Vagina (tissue), 2 donors: Measurements from ENCODE around the gene RAB20. TPM values are rescaled to one million over a fixed set of nuclear protein-coding genes. Genes with fewer than 3 reads are reported as not detected.

ENCODE experiments used
- DNase-seq, 2 donors: peaks; one replicate each; pipeline ENCODE4 v3.0.0-alpha.2; 2017; ENCODE audit errors: extremely low spot score in 2 of 2
- H3K27ac ChIP-seq: fragments of 200-600 bp; sonication (generic); one replicate; pipeline ENCODE4 v1.5.1; 2019
- H3K27me3 ChIP-seq: fragments of 200-600 bp; sonication (generic); one replicate; pipeline ENCODE4 v1.5.1; 2019
- H3K36me3 ChIP-seq, 2 donors: fragments of 200-600 bp; sonication (generic); one replicate each; pipeline ENCODE4 v1.5.1; 2017 to 2019
- H3K4me1 ChIP-seq: fragments of 200-600 bp; sonication (generic); one replicate; pipeline ENCODE4 v1.5.1; 2019
- H3K4me3 ChIP-seq, 2 donors: fragments of 200-600 bp; sonication (generic); 1 replicate in 1 of 2; 2 replicates in 1 of 2; pipeline ENCODE4 v1.5.1; 2016 to 2019
- H3K9me3 ChIP-seq: fragments of 200-600 bp; sonication (generic); one replicate; pipeline ENCODE4 v1.5.1; 2019
- POLR2A ChIP-seq, 2 donors: fragments of 450-650 bp; IDR thresholded peaks; one replicate each; pipeline ENCODE4 v1.6.1; 2017; ENCODE audit warnings: antibody characterized with exemption in 2 of 2, mild to moderate bottlenecking in 2 of 2, moderate library complexity in 2 of 2
- POLR2AphosphoS5 ChIP-seq, 2 donors: sonication (generic); formaldehyde crosslinking; IDR thresholded peaks; one replicate each; pipeline ENCODE4 v1.9.0; 2017; ENCODE audit warnings: antibody characterized with exemption in 2 of 2, mild to moderate bottlenecking in 2 of 2, low read depth in 1 of 2; ENCODE audit not compliant: insufficient read depth in 1 of 2
- intact Hi-C: fragments of 100-400 bp; cut with DNase I; formaldehyde crosslinking; loops from one replicate; pipeline ENCODE4 v1.15.1; 2023
- total RNA-seq: library from RNA; depleted of rRNA; stranded (reverse); fragments of >200 nt; gene quantifications from one replicate; pipeline ENCODE4 v1.2.3, GENCODE V29; 2016
- TF ChIP-seq, protein P1 (sequence below), 3 experiments: fragments of 450-650 bp in 2 of 3; fragments of 200-600 bp in 1 of 3; sonication (generic) in 1 of 3; IDR thresholded peaks; one replicate each; pipeline ENCODE4 v1.5.1; 2017 to 2019; ENCODE audit warnings: antibody characterized with exemption in 3 of 3, mild to moderate bottlenecking in 2 of 3, moderate library complexity in 2 of 3

RAB20 gene
- total RNA-seq, 1 donor from 2014 or later = 15.2 TPM

DNA sequence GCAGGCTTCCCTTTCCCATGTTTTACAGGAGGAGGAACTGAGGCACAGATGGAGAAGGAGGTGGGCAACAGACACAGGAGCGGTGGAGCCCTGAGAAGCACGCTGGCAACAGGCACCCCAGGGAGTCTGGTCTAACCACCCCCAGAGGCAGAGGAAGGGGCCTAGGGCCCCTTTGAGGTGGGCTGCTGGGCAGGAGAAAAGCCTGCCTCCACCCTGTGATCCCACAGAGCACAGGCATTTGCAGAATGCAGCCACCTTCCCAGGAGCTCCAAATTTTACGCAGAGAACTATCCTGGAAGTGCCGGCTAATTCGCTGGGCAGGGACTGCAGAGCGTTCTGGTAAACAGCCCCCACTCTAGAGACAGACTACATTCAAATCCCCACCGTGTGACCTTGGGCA lies 30.4 kb downstream of the RAB20 start:
- no peak for DNase-seq
- no peak overlapping the region for H3K27ac ChIP-seq
- intact Hi-C loops = no loop called here
- no peak for TF ChIP-seq POLR2A (IDR thresholded peaks at IDR 0.05)
- no peaks in the 10 kb centered on the region for H3K4me1 ChIP-seq
- H3K27me3 ChIP-seq = no peaks in the 10 kb centered on the region
- no peaks in the 10 kb centered on the region for H3K36me3 ChIP-seq
- no peak overlapping the region for H3K4me3 ChIP-seq
- H3K9me3 ChIP-seq = no peaks in the 10 kb centered on the region

DNA sequence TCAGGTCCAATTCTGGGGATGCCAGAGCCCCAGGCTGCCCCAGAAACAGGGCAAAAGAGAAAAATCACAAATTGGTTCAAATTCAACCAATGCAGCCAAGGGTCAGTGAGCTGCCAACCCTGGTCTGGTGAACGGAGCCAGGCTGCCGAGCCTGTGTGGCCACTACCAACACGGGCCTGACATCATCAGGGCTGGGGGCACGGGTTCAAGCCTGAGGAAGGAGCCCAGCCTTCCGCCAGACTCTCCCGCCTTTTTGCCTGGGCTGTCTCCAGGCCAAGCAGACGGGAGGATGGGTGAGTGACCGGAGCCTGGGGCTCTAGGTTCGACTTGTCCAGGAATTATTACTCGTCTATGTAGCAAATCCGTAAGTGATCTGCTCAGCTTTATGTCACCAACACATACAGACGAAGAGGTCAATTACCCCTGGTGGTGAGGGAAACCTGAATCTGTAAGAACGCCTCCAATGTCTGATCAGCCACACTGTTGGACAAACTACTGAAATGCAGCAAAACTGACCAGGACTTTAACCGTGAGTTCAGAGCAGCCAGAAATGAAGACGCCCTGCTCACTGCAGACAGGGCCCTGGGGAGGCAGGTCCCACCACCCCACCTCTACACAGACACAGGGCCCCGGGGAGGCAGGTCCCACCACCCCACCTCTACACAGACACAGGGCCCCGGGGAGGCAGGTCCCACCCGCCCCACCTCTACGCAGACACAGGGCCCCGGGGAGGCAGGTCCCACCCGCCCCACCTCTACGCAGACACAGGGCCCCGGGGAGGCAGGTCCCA lies 31.8 kb downstream of the RAB20 start:
- Histone ChIP-seq H3K9me3 (no peaks in the 10 kb centered on the region), H3K36me3 (no peaks in the 10 kb centered on the region), H3K4me3 (no peak overlapping the region), H3K27ac (no peak overlapping the region), H3K4me1 (peaks cover 9% of the 10 kb centered on the region), H3K27me3 (no peaks in the 10 kb centered on the region)
- TF ChIP-seq POLR2A (IDR thresholded peaks at IDR 0.05) (no peak), POLR2AphosphoS5 (IDR thresholded peaks at IDR 0.05; ENCODE audit: insufficient read depth in 1 of 2, low read depth in 1 of 2) (no peak)
- DNase-seq = no peak
- intact Hi-C loops = no loop called here

DNA sequence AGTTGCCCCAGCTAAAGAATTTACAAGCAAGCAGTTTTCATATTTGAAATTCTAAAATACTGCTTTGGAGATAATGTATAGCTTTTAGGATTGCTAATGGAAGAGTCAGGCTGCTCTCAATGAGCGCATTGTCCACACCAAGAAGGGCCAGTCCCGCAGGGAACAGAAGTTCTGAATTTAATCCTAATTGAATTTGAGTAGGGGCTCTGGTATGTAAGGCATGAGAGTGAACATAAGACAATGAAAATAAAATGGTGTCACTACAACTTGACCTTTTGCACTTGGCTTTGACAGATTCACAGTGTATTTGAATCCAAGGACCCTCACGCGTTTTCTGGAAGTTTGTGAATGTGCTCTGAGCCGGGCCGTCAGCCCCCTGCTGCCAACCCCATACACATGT lies 32.6 kb downstream of the RAB20 start:
- no peak for DNase-seq
- H3K27me3 ChIP-seq = no peaks in the 10 kb centered on the region
- no peak overlapping the region for H3K27ac ChIP-seq
- peaks cover 13% of the 10 kb centered on the region for H3K4me1 ChIP-seq
- no peak overlapping the region for H3K4me3 ChIP-seq
- no peaks in the 10 kb centered on the region for H3K9me3 ChIP-seq
- no peak for TF ChIP-seq POLR2A (IDR thresholded peaks at IDR 0.05)
- TF ChIP-seq POLR2AphosphoS5 (IDR thresholded peaks at IDR 0.05; ENCODE audit: insufficient read depth in 1 of 2, low read depth in 1 of 2) = no peak
- TF ChIP-seq, protein P1, sequence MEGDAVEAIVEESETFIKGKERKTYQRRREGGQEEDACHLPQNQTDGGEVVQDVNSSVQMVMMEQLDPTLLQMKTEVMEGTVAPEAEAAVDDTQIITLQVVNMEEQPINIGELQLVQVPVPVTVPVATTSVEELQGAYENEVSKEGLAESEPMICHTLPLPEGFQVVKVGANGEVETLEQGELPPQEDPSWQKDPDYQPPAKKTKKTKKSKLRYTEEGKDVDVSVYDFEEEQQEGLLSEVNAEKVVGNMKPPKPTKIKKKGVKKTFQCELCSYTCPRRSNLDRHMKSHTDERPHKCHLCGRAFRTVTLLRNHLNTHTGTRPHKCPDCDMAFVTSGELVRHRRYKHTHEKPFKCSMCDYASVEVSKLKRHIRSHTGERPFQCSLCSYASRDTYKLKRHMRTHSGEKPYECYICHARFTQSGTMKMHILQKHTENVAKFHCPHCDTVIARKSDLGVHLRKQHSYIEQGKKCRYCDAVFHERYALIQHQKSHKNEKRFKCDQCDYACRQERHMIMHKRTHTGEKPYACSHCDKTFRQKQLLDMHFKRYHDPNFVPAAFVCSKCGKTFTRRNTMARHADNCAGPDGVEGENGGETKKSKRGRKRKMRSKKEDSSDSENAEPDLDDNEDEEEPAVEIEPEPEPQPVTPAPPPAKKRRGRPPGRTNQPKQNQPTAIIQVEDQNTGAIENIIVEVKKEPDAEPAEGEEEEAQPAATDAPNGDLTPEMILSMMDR (IDR thresholded peaks at IDR 0.05) = no peak
- intact Hi-C loops = no loop called here
- H3K36me3 ChIP-seq = no peaks in the 10 kb centered on the region

DNA sequence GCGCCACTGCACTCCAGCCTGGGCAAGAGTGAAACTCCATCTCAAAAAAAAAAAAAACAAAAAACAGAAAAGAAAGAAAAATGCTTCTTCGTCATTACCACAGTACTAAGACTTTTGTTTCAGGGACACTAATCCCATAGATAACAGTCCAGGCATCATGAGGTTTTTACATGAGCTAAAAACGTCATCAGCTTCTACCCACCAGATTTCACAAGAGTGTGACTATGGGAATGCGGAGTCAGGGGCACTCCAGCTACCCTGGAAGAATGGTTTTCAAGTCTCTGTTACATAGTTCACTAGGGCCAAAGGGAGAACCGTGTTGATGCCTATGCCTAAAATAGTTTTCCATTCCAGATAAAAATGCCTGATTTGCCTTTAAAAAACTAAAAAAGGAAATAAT lies 33.2 kb downstream of the RAB20 start:
- TF ChIP-seq POLR2AphosphoS5 (IDR thresholded peaks at IDR 0.05; ENCODE audit: insufficient read depth in 1 of 2, low read depth in 1 of 2) = no peak
- TF ChIP-seq, protein P1 (IDR thresholded peaks at IDR 0.05) = no peak
- TF ChIP-seq POLR2A (IDR thresholded peaks at IDR 0.05) = no peak
- Histone ChIP-seq H3K27me3 (no peaks in the 10 kb centered on the region), H3K9me3 (no peaks in the 10 kb centered on the region), H3K27ac (no peak overlapping the region), H3K4me3 (no peak overlapping the region), H3K4me1 (peaks cover 13% of the 10 kb centered on the region), H3K36me3 (no peaks in the 10 kb centered on the region)
- intact Hi-C loops = no loop called here
- DNase-seq = no peak

DNA sequence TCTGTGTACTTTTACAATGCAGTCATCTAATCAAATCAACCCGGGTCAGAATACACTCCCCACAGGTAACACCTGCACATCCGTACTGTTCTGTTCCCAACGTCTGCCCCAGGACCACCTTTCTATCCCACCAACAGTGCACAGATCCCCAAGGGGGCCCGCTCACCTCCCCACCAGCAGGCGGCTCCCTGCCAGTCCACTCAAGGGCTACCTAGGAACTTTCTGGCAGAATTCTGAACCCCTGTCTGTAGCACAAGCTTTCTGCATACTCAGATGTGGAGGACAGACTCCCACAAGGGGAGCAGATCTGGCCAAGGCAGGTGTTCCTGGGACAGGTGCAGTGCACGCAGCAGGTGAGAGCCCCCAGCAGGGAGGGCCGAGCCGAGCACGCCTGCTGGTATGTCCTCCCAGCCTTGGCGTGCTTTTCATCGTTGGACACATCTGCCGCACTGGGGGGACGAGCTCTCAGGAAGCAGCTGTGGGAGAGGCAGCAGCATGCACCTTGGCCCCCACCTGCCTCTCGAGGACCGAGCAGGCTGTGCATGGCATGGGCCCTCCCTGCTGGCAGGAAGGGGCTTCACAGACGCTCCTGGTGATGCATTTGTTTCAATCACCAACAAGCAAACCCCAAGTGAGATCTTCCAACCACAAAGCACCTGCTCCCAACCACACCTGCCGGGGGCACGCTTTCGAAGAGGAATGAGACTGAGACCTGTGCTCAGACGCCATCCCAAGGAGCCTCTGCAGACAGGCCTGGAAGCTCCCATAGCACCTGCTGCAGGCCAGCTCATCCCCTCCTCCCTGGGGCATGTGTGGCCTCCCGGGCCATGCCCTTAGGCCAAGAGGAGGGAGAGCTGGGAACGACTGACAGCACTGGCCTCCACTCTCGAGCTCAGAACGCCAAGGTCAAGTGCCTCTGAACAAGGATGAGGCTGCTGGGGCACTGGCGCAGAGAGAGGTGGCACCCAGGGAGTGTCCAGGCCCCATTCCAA lies 35.9 kb downstream of the RAB20 start:
- no peak for DNase-seq
- Histone ChIP-seq H3K36me3 (no peaks in the 10 kb centered on the region), H3K27ac (no peak overlapping the region), H3K9me3 (no peaks in the 10 kb centered on the region), H3K4me3 (no peak overlapping the region), H3K4me1 (peaks cover 24% of the 10 kb centered on the region), H3K27me3 (no peaks in the 10 kb centered on the region)
- TF ChIP-seq POLR2AphosphoS5 (IDR thresholded peaks at IDR 0.05; ENCODE audit: insufficient read depth in 1 of 2, low read depth in 1 of 2) (no peak), POLR2A (IDR thresholded peaks at IDR 0.05) (no peak)
- TF ChIP-seq, protein P1 (IDR thresholded peaks at IDR 0.05) = no peak
- intact Hi-C loops = no loop called here
